Lower leg skin (tissue), 3 donors: Measurements from ENCODE around the gene C2orf72.

ENCODE experiments used
- CTCF ChIP-seq, 3 donors: fragments of 450-650 bp; IDR thresholded peaks; one replicate each; pipeline ENCODE4 v1.5.1; 2016; ENCODE audit warnings: antibody characterized with exemption in 3 of 3, mild to moderate bottlenecking in 3 of 3, moderate library complexity in 2 of 3
- POLR2A ChIP-seq, 2 donors: fragments of 450-650 bp; IDR thresholded peaks; one replicate each; pipeline ENCODE4 v1.6.1; 2016 to 2017; ENCODE audit warnings: antibody characterized with exemption in 2 of 2, mild to moderate bottlenecking in 1 of 2, moderate library complexity in 1 of 2

- TF ChIP-seq CTCF (IDR thresholded peaks at IDR 0.05) (no peak), POLR2A (IDR thresholded peaks at IDR 0.05) (no peak)
Observed at GRCh38 chr2:231003186-231003585, 34.1 kb upstream of the C2orf72 start.
